ENCODE results near the gene TEX53.
A peak's percentile ranks its signal among the peaks of the same experiment; 100 is the strongest.

TEX53 gene

GRCh38 chr9:114633438-114634089, 24.0 kb downstream of the TEX53 start:
- no peak for DNase-seq

- no peak for DNase-seq
Measured at GRCh38 chr9:114631166-114631565, 26.4 kb downstream of the TEX53 start.

- no peak for DNase-seq
Measured at GRCh38 chr9:114629563-114630090, 28.0 kb downstream of the TEX53 start.

GRCh38 chr9:114627553-114627952, 30.1 kb downstream of the TEX53 start:
- DNase-seq, result no peak

- no peak for DNase-seq
Measured at GRCh38 chr9:114626415-114627020, 31.1 kb downstream of the TEX53 start.

- no peak for DNase-seq
Measured at GRCh38 chr9:114624677-114625076, 32.9 kb downstream of the TEX53 start.

GRCh38 chr9:114621975-114622609, 35.5 kb downstream of the TEX53 start:
- DNase-seq, result no peak

- DNase-seq, result no peak
Measured at GRCh38 chr9:114621561-114621960, 36.0 kb downstream of the TEX53 start.

GRCh38 chr9:114619191-114619761, 38.3 kb downstream of the TEX53 start:
- no peak for DNase-seq

GRCh38 chr9:114616684-114617520, 40.7 kb downstream of the TEX53 start:
- peak; percentile 40 for DNase-seq

- no peak for DNase-seq
Measured at GRCh38 chr9:114614373-114614772, 43.2 kb downstream of the TEX53 start.

GRCh38 chr9:114613919-114614318, 43.7 kb downstream of the TEX53 start:
- DNase-seq, result no peak

GRCh38 chr9:114613087-114613486, 44.5 kb downstream of the TEX53 start:
- no peak for DNase-seq

- DNase-seq, result peak; percentile 24
Measured at GRCh38 chr9:114612272-114612923, 45.2 kb downstream of the TEX53 start.

GRCh38 chr9:114611516-114612271, 45.9 kb downstream of the TEX53 start:
- DNase-seq, result peak; percentile 61

- DNase-seq, result no peak
Measured at GRCh38 chr9:114608525-114608796, 49.1 kb downstream of the TEX53 start.

- no peak for DNase-seq
Measured at GRCh38 chr9:114607671-114608524, 49.7 kb downstream of the TEX53 start.

- no peak for DNase-seq
Measured at GRCh38 chr9:114606597-114607207, 50.9 kb downstream of the TEX53 start.

Data from NCI-H510A treated with DMSO at 0.1 percent for 48 hours (cell line).